ENCODE results near the gene CACTIN. TPM values are rescaled to one million over a fixed set of nuclear protein-coding genes. Genes with fewer than 3 reads are reported as not detected.

Gene CACTIN
- polyA plus RNA-seq, 1 experiment: 13.8 TPM

GRCh38 chr19:3653865-3654513 is 27.4 kb upstream of the CACTIN start:
- ChIA-PET CTCF (interaction anchor here (0.9 to 1.5 kb wide), 2 partner anchors 9 to 42 kb away, joined by 3 to 4 read pairs; no protein-coding TSS in a partner anchor), POLR2A (interaction anchor here (0.7 kb wide), 1 partner anchor 45 kb away, joined by 12 read pairs; no protein-coding TSS in a partner anchor)
- no peaks in the 10 kb centered on the region for H3K27me3 ChIP-seq (ENCODE audit: control insufficient read depth, insufficient read depth, low read length)
- peak; percentile 20; the same call in 1 of the 2 replicates for TF ChIP-seq CTCF (IDR thresholded peaks at IDR 0.05; ENCODE audit: insufficient read depth, low read depth, low read length)
- no peak for DNase-seq (ENCODE audit: low read depth)
- H3K36me3 ChIP-seq (ENCODE audit: control insufficient read depth, insufficient read depth, low read length): peaks cover 38% of the 10 kb centered on the region
- H3K4me3 ChIP-seq (ENCODE audit: low read depth, low read length): no peak overlapping the region

- ChIA-PET POLR2A (no interaction called here), CTCF (interaction anchor here (1.5 kb wide), 1 partner anchor 9 kb away, joined by 4 read pairs; no protein-coding TSS in a partner anchor)
- Histone ChIP-seq H3K27me3 (ENCODE audit: control insufficient read depth, insufficient read depth, low read length) (no peaks in the 10 kb centered on the region), H3K4me3 (ENCODE audit: low read depth, low read length) (no peak overlapping the region), H3K36me3 (ENCODE audit: control insufficient read depth, insufficient read depth, low read length) (peaks cover 38% of the 10 kb centered on the region)
- TF ChIP-seq CTCF (IDR thresholded peaks at IDR 0.05; ENCODE audit: insufficient read depth, low read depth, low read length): no peak
- DNase-seq (ENCODE audit: low read depth): no peak
Observed at GRCh38 chr19:3653081-3653795, 26.6 kb upstream of the CACTIN start.

- no peak for DNase-seq (ENCODE audit: low read depth)
- POLR2A ChIA-PET: no interaction called here
- no peak for TF ChIP-seq CTCF (IDR thresholded peaks at IDR 0.05; ENCODE audit: insufficient read depth, low read depth, low read length)
- H3K36me3 ChIP-seq (ENCODE audit: control insufficient read depth, insufficient read depth, low read length): peaks cover 36% of the 10 kb centered on the region
- H3K4me3 ChIP-seq (ENCODE audit: low read depth, low read length): no peak overlapping the region
- CTCF ChIA-PET: no interaction called here
- no peaks in the 10 kb centered on the region for H3K27me3 ChIP-seq (ENCODE audit: control insufficient read depth, insufficient read depth, low read length)
Observed at GRCh38 chr19:3652422-3652821, 25.8 kb upstream of the CACTIN start.

- DNase-seq (ENCODE audit: low read depth): no peak
- Histone ChIP-seq H3K4me3 (ENCODE audit: low read depth, low read length) (no peak overlapping the region), H3K36me3 (ENCODE audit: control insufficient read depth, insufficient read depth, low read length) (peaks cover 38% of the 10 kb centered on the region), H3K27me3 (ENCODE audit: control insufficient read depth, insufficient read depth, low read length) (no peaks in the 10 kb centered on the region)
- ChIA-PET CTCF (no interaction called here), POLR2A (no interaction called here)
- TF ChIP-seq CTCF (IDR thresholded peaks at IDR 0.05; ENCODE audit: insufficient read depth, low read depth, low read length): no peak
Observed at GRCh38 chr19:3651684-3652083, 25.1 kb upstream of the CACTIN start.

GRCh38 chr19:3649888-3650287 is 23.3 kb upstream of the CACTIN start:
- TF ChIP-seq CTCF (IDR thresholded peaks at IDR 0.05; ENCODE audit: insufficient read depth, low read depth, low read length): no peak
- DNase-seq (ENCODE audit: low read depth): no peak
- Histone ChIP-seq H3K36me3 (ENCODE audit: control insufficient read depth, insufficient read depth, low read length) (peaks cover 43% of the 10 kb centered on the region), H3K4me3 (ENCODE audit: low read depth, low read length) (no peak overlapping the region), H3K27me3 (ENCODE audit: control insufficient read depth, insufficient read depth, low read length) (no peaks in the 10 kb centered on the region)
- CTCF ChIA-PET: no interaction called here
- POLR2A ChIA-PET: no interaction called here
